ENCODE results near the gene KNCN. TPM values are rescaled to one million over a fixed set of nuclear protein-coding genes. Genes with fewer than 3 reads are reported as not detected.

KNCN gene
- total RNA-seq, 1 donor from 2014 or later: not detected

- Mint-ChIP-seq H3K36me3 (ENCODE audit: insufficient read depth) (no peaks in the 10 kb centered on the region), H3K27me3 (peaks cover 48% of the 10 kb centered on the region), H3K4me1 (ENCODE audit: low read depth) (peaks cover 5% of the 10 kb centered on the region), H3K27ac (no peak overlapping the region), H3K4me3 (ENCODE audit: low read depth) (no peak overlapping the region), H3K9me3 (ENCODE audit: low read depth) (no peaks in the 10 kb centered on the region)
- no peak for TF ChIP-seq CTCF (IDR thresholded peaks at IDR 0.05; ENCODE audit: unreplicated experiment)
- DNase-seq (ENCODE audit: low spot score, unreplicated experiment): no peak
Observed at GRCh38 chr1:46512135-46512791, 39.2 kb downstream of the KNCN start.

GRCh38 chr1:46510998-46511365 lies 40.5 kb downstream of the KNCN start:
- no peak for TF ChIP-seq CTCF (IDR thresholded peaks at IDR 0.05; ENCODE audit: unreplicated experiment)
- H3K4me3 Mint-ChIP-seq (ENCODE audit: low read depth): no peak overlapping the region
- DNase-seq (ENCODE audit: low spot score, unreplicated experiment): no peak
- no peaks in the 10 kb centered on the region for H3K36me3 Mint-ChIP-seq (ENCODE audit: insufficient read depth)
- H3K27me3 Mint-ChIP-seq: peaks cover 43% of the 10 kb centered on the region
- no peaks in the 10 kb centered on the region for H3K4me1 Mint-ChIP-seq (ENCODE audit: low read depth)
- no peaks in the 10 kb centered on the region for H3K9me3 Mint-ChIP-seq (ENCODE audit: low read depth)
- no peak overlapping the region for H3K27ac Mint-ChIP-seq

GRCh38 chr1:46510341-46510997 lies 41.0 kb downstream of the KNCN start:
- TF ChIP-seq CTCF (IDR thresholded peaks at IDR 0.05; ENCODE audit: unreplicated experiment): no peak
- Mint-ChIP-seq H3K27ac (no peak overlapping the region), H3K4me1 (ENCODE audit: low read depth) (no peaks in the 10 kb centered on the region), H3K36me3 (ENCODE audit: insufficient read depth) (no peaks in the 10 kb centered on the region), H3K27me3 (peaks cover 38% of the 10 kb centered on the region), H3K9me3 (ENCODE audit: low read depth) (no peaks in the 10 kb centered on the region), H3K4me3 (ENCODE audit: low read depth) (no peak overlapping the region)
- no peak for DNase-seq (ENCODE audit: low spot score, unreplicated experiment)

GRCh38 chr1:46508757-46509156 lies 42.7 kb downstream of the KNCN start:
- Mint-ChIP-seq H3K27me3 (peaks cover 29% of the 10 kb centered on the region), H3K4me1 (ENCODE audit: low read depth) (no peaks in the 10 kb centered on the region), H3K27ac (no peak overlapping the region), H3K36me3 (ENCODE audit: insufficient read depth) (no peaks in the 10 kb centered on the region), H3K4me3 (ENCODE audit: low read depth) (no peak overlapping the region), H3K9me3 (ENCODE audit: low read depth) (no peaks in the 10 kb centered on the region)
- TF ChIP-seq CTCF (IDR thresholded peaks at IDR 0.05; ENCODE audit: unreplicated experiment): no peak
- no peak for DNase-seq (ENCODE audit: low spot score, unreplicated experiment)

- Mint-ChIP-seq H3K9me3 (ENCODE audit: low read depth) (no peaks in the 10 kb centered on the region), H3K36me3 (ENCODE audit: insufficient read depth) (no peaks in the 10 kb centered on the region), H3K27me3 (peaks cover 31% of the 10 kb centered on the region), H3K27ac (no peak overlapping the region), H3K4me3 (ENCODE audit: low read depth) (no peak overlapping the region), H3K4me1 (ENCODE audit: low read depth) (no peaks in the 10 kb centered on the region)
- TF ChIP-seq CTCF (IDR thresholded peaks at IDR 0.05; ENCODE audit: unreplicated experiment): no peak
- no peak for DNase-seq (ENCODE audit: low spot score, unreplicated experiment)
Observed at GRCh38 chr1:46506470-46507219, 44.8 kb downstream of the KNCN start.

Measured in progenitor cell of endocrine pancreas (in vitro differentiated cells).